ENCODE measurements around the gene CCT2.

Gene CCT2

GRCh38 chr12:69645031-69645430, 59.8 kb downstream of the CCT2 start:
- no peak for DNase-seq

DNA sequence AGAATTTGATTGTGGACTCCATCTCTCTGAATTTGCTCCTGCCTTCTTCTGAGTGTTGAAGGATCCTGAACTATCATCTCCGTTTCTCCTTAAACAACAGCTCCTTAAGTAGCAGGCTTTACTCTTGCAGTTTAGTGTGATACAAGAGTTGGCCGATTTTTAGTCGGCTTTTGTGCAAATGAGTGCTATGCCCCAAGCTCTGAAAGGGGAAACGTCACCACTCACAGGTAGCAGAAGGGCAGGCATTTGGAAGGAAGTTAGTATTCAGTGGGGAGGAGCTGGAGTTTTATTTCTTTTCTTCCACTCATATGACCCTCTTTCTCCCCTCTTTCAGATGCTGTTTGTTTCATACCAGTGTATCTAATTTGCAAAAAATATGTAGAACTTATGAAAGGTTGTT, 61.9 kb downstream of the CCT2 start:
- DNase-seq, result no peak

DNA sequence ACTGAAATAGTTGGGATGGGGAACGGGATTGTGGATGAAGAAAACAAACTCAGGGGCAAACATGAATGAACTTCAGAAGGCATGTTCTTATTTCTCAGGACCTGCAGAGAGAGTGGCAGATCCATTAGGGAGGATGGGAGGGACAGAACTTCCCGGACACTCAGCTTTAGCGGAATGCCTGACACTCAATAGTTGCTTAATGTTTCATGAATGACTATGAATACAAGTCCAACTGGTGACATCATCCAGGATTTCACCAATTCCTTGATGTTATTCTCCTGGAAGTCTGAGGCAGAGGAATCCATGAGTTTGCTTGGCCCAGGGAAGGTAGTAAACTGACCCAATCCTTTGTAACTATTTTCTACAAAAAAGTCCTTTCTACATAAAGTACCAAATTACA, 63.2 kb downstream of the CCT2 start:
- no peak for DNase-seq

DNA sequence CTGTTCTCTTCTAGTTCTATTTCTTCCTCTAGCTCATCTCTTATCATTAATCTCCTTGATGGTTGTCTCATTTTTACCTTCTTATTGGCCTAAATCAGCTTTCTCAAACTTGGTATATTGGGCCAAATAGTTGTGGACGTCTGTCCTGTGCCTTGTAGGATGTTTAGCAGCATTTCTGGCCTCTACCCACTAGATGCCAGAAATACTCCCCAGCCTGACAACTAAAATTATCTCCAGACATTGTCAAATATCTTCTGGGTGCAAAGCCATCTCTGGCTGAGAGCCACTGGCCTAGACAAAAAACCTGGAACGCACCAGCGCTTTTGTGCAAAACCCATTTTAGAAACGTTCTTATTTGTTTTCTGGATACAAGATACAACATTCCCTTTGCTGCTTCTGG, 64.3 kb downstream of the CCT2 start:
- no peak for DNase-seq

Measured in DMS53 (cell line).